HEK293 (cell line): ENCODE measurements around the gene PPFIA1.

Source experiments
- CTCF ChIA-PET: fragments of 350-600 bp; formaldehyde crosslinking; extraction: SDS; loops from one replicate; lab custom pipeline; 2021; ENCODE audit warnings: antibody characterized with exemption; lab: Yijun Ruan, JAX
- POLR2A ChIA-PET: fragments of 300-600 bp; formaldehyde crosslinking; extraction: SDS; loops from one replicate; lab custom pipeline; 2020; ENCODE audit warnings: antibody characterized with exemption, inconsistent platforms; lab: Yijun Ruan, JAX
- H3K27ac ChIP-seq: fragments of 200-500 bp; sonication (Bioruptor generic); 2 replicates; pipeline ENCODE4 v1.5.1; 2014; ENCODE audit warnings: low read depth, low read length, control low read depth, inconsistent platforms; ENCODE audit errors: extremely low read depth
- H3K36me3 ChIP-seq, 2 experiments: fragments of 200-500 bp in 1 of 2; sonication (Bioruptor generic) in 1 of 2; 1 replicate in 1 of 2; 2 replicates in 1 of 2; pipeline ENCODE4 v1.5.1; 2014 to 2017; ENCODE audit warnings: inconsistent platforms in 2 of 2, low read length in 2 of 2; ENCODE audit not compliant: control insufficient read depth in 2 of 2, insufficient read depth in 1 of 2
- H3K4me1 ChIP-seq: fragments of 200-500 bp; sonication (Bioruptor generic); 2 replicates; pipeline ENCODE4 v1.5.1; 2014; ENCODE audit warnings: mild to moderate bottlenecking, low read length, inconsistent platforms; ENCODE audit not compliant: control insufficient read depth, insufficient read depth
- H3K4me3 ChIP-seq: 2 replicates; pipeline ENCODE4 v1.5.1; 2011; ENCODE audit warnings: low read depth, mild to moderate bottlenecking, control low read depth, low read length, moderate library complexity
- H3K9me3 ChIP-seq: fragments of 200-500 bp; sonication (Bioruptor generic); 2 replicates; pipeline ENCODE4 v1.5.1; 2014; ENCODE audit warnings: low read depth, low read length, inconsistent platforms; ENCODE audit not compliant: control insufficient read depth, insufficient read depth
- BCL11A ChIP-seq: fragments of 450-650 bp; formaldehyde crosslinking; IDR thresholded peaks from 2 replicates; pipeline ENCODE4 v1.5.1; 2016; ENCODE audit warnings: low read depth, missing biosample characterization, missing genetic modification characterization
- KLF10 ChIP-seq: fragments of 450-650 bp; IDR thresholded peaks from 2 replicates; pipeline ENCODE4 v1.5.1; 2018; ENCODE audit warnings: missing biosample characterization, mild to moderate bottlenecking, missing genetic modification characterization
- MZF1 ChIP-seq: fragments of 450-650 bp; formaldehyde crosslinking; IDR thresholded peaks from 2 replicates; pipeline ENCODE4 v1.5.1; 2017; ENCODE audit warnings: missing biosample characterization, missing genetic modification characterization, borderline replicate concordance
- SCRT1 ChIP-seq: fragments of 450-650 bp; formaldehyde crosslinking; IDR thresholded peaks from 2 replicates; pipeline ENCODE4 v1.5.1; 2016; ENCODE audit warnings: missing biosample characterization, missing genetic modification characterization, borderline replicate concordance
- SCRT2 ChIP-seq: fragments of 450-650 bp; formaldehyde crosslinking; IDR thresholded peaks from 2 replicates; pipeline ENCODE4 v1.5.1; 2016; ENCODE audit warnings: missing biosample characterization, missing genetic modification characterization
- TCF7L2 ChIP-seq: IDR thresholded peaks from 2 replicates; pipeline ENCODE4 v1.6.1; 2011; ENCODE audit warnings: low read depth, mild to moderate bottlenecking, inconsistent platforms, low read length, moderate library complexity, borderline replicate concordance
- YY1 ChIP-seq: fragments of 450-650 bp; formaldehyde crosslinking; IDR thresholded peaks from 2 replicates; pipeline ENCODE4 v1.5.1; 2018; ENCODE audit warnings: missing biosample characterization, missing genetic modification characterization
- ZBTB17 ChIP-seq: fragments of 450-650 bp; formaldehyde crosslinking; IDR thresholded peaks from 2 replicates; pipeline ENCODE4 v1.5.1; 2016; ENCODE audit warnings: missing biosample characterization, missing genetic modification characterization
- ZBTB8A ChIP-seq: fragments of 450-650 bp; formaldehyde crosslinking; IDR thresholded peaks from 2 replicates; pipeline ENCODE4 v1.5.1; 2016; ENCODE audit warnings: missing biosample characterization, missing genetic modification characterization
- ZFHX2 ChIP-seq: fragments of 450-650 bp; formaldehyde crosslinking; conservative IDR thresholded peaks from 2 replicates; pipeline ENCODE4 v1.5.1; 2016; ENCODE audit warnings: missing biosample characterization, missing genetic modification characterization
- ZNF121 ChIP-seq: fragments of 450-650 bp; formaldehyde crosslinking; IDR thresholded peaks from 2 replicates; pipeline ENCODE4 v1.5.1; 2016; ENCODE audit warnings: missing biosample characterization, missing genetic modification characterization
- ZNF138 ChIP-seq: fragments of 450-650 bp; formaldehyde crosslinking; IDR thresholded peaks from 2 replicates; pipeline ENCODE4 v1.5.1; 2016; ENCODE audit warnings: missing biosample characterization, missing genetic modification characterization, borderline replicate concordance
- ZNF155 ChIP-seq: fragments of 450-650 bp; formaldehyde crosslinking; IDR thresholded peaks from 2 replicates; pipeline ENCODE4 v1.5.1; 2016; ENCODE audit warnings: missing biosample characterization, missing genetic modification characterization
- ZNF175 ChIP-seq: fragments of 450-650 bp; formaldehyde crosslinking; IDR thresholded peaks from 2 replicates; pipeline ENCODE4 v1.5.1; 2016; ENCODE audit warnings: missing biosample characterization, missing genetic modification characterization
- ZNF24 ChIP-seq: fragments of 450-650 bp; formaldehyde crosslinking; IDR thresholded peaks from 2 replicates; pipeline ENCODE4 v1.5.1; 2016; ENCODE audit warnings: missing biosample characterization, missing genetic modification characterization
- ZNF341 ChIP-seq: fragments of 450-650 bp; formaldehyde crosslinking; IDR thresholded peaks from 2 replicates; pipeline ENCODE4; 2016; ENCODE audit warnings: low read depth, missing biosample characterization, missing genetic modification characterization
- ZNF394 ChIP-seq: fragments of 450-650 bp; formaldehyde crosslinking; IDR thresholded peaks from 2 replicates; pipeline ENCODE4 v1.5.1; 2016; ENCODE audit warnings: missing biosample characterization, missing genetic modification characterization, mild to moderate bottlenecking, moderate library complexity, borderline replicate concordance
- ZNF404 ChIP-seq: fragments of 450-650 bp; formaldehyde crosslinking; IDR thresholded peaks from 2 replicates; pipeline ENCODE4 v1.5.1; 2017; ENCODE audit warnings: missing biosample characterization, missing genetic modification characterization
- ZNF423 ChIP-seq: fragments of 450-650 bp; formaldehyde crosslinking; IDR thresholded peaks from 2 replicates; pipeline ENCODE4 v1.5.1; 2016; ENCODE audit warnings: missing biosample characterization, missing genetic modification characterization
- ZNF548 ChIP-seq: fragments of 450-650 bp; formaldehyde crosslinking; IDR thresholded peaks from 2 replicates; pipeline ENCODE4 v1.5.1; 2016; ENCODE audit warnings: missing biosample characterization, missing genetic modification characterization
- ZNF610 ChIP-seq: fragments of 450-650 bp; formaldehyde crosslinking; IDR thresholded peaks from 2 replicates; pipeline ENCODE4 v1.5.1; 2016; ENCODE audit warnings: missing biosample characterization, missing genetic modification characterization, borderline replicate concordance
- ZNF629 ChIP-seq: fragments of 450-650 bp; formaldehyde crosslinking; IDR thresholded peaks from 2 replicates; pipeline ENCODE4 v1.5.1; 2017; ENCODE audit warnings: missing biosample characterization, missing genetic modification characterization
- ZNF664 ChIP-seq: fragments of 450-650 bp; formaldehyde crosslinking; IDR thresholded peaks from 2 replicates; pipeline ENCODE4 v1.5.1; 2016; ENCODE audit warnings: missing biosample characterization, missing genetic modification characterization
- ZNF677 ChIP-seq: fragments of 450-650 bp; IDR thresholded peaks from 2 replicates; pipeline ENCODE4 v1.5.0; 2018; ENCODE audit warnings: missing biosample characterization, mild to moderate bottlenecking, missing genetic modification characterization, moderate library complexity
- ZNF792 ChIP-seq: fragments of 450-650 bp; formaldehyde crosslinking; IDR thresholded peaks from 2 replicates; pipeline ENCODE4 v1.5.1; 2016; ENCODE audit warnings: missing biosample characterization, missing genetic modification characterization
- ZNF837 ChIP-seq: fragments of 450-650 bp; formaldehyde crosslinking; IDR thresholded peaks from 2 replicates; pipeline ENCODE4 v1.5.1; 2016; ENCODE audit warnings: missing biosample characterization, missing genetic modification characterization
- TF ChIP-seq, protein P1 (sequence below): fragments of 450-650 bp; formaldehyde crosslinking; IDR thresholded peaks from 2 replicates; pipeline ENCODE4 v1.5.1; 2016; ENCODE audit warnings: missing biosample characterization, missing genetic modification characterization
- TF ChIP-seq, protein P2 (sequence below): fragments of 450-650 bp; formaldehyde crosslinking; IDR thresholded peaks from 2 replicates; pipeline ENCODE4 v1.5.1; 2016; ENCODE audit warnings: missing biosample characterization, missing genetic modification characterization
- TF ChIP-seq, protein P3 (sequence below): fragments of 450-650 bp; formaldehyde crosslinking; IDR thresholded peaks from 2 replicates; pipeline ENCODE4 v1.5.1; 2016; ENCODE audit warnings: missing biosample characterization, missing genetic modification characterization
- TF ChIP-seq, protein P4 (sequence below): fragments of 450-650 bp; formaldehyde crosslinking; IDR thresholded peaks from 2 replicates; pipeline ENCODE4 v1.5.1; 2016; ENCODE audit warnings: missing biosample characterization, missing genetic modification characterization
- TF ChIP-seq, protein P5 (sequence below): fragments of 450-650 bp; formaldehyde crosslinking; IDR thresholded peaks from 2 replicates; pipeline ENCODE4 v1.5.1; 2016; ENCODE audit warnings: missing biosample characterization, missing genetic modification characterization

The PPFIA1 gene

DNA sequence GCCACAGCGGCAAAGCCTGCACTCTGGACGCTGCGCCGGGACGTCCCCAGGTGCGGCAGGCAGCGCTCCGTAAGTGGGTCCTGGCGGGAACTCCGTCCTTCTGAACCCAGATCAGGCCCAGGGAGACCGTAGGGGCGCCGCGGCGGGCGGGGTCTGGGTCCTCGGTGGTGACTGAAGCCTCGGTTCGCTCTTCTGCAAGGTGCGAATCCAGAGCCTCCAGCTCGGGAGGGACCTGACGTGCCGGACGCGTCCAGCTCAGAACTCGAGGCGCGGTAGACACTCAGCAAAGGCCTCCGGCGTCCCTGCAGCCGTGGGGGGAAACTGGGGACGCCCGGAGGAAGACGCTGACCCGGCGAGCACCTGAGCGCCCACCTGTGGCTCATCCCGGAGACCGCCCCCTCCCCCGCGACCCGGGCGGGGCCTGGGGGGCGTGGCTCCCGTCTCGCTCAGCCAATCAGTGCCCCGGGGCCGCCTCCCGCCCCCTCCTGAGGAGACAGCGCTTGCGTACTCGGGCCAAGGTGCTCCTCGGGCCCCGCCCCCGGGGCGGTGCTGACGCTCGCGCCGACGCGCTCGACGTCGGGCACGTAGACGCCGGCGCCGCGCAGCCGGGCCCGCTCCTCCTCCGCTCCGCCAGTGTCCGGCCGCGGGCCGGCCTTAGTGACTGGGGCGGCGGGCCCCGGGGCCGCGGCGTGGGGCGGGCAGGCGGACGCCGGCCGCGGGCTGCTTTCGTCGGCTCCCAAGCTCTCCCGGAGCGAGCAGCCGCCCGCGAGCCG, at the start of gene PPFIA1:
Gene PPFIA1 (plus strand): TSS at position 587 of the 773 bp plus-strand sequence. CDS start 1,483 bp downstream, outside the sequence.
- Histone ChIP-seq H3K9me3 (no peaks in the 10 kb centered on the region), H3K4me3 (peak within 1 kb of the TSS; percentile 88), H3K36me3 (peaks cover 4 to 35% of the 10 kb centered on the region in 2 experiments; a peak in 2 of 3 replicates), H3K27ac (peak within 1 kb of the TSS; percentile 86), H3K4me1 (no peaks in the 10 kb centered on the region)
- CTCF ChIA-PET, result interaction anchor here (0.7 kb wide), 1 partner anchor 312 kb away, joined by 3 read pairs; no protein-coding TSS in a partner anchor
- POLR2A ChIA-PET, result interaction anchor here (0.6 to 1.0 kb wide), 3 partner anchors 11 to 1182 kb away, joined by 3 to 6 read pairs (median 5); partner anchors contain the start of genes FADD and NADSYN1
- TF ChIP-seq TCF7L2, result no peak
- TF ChIP-seq, protein P1, sequence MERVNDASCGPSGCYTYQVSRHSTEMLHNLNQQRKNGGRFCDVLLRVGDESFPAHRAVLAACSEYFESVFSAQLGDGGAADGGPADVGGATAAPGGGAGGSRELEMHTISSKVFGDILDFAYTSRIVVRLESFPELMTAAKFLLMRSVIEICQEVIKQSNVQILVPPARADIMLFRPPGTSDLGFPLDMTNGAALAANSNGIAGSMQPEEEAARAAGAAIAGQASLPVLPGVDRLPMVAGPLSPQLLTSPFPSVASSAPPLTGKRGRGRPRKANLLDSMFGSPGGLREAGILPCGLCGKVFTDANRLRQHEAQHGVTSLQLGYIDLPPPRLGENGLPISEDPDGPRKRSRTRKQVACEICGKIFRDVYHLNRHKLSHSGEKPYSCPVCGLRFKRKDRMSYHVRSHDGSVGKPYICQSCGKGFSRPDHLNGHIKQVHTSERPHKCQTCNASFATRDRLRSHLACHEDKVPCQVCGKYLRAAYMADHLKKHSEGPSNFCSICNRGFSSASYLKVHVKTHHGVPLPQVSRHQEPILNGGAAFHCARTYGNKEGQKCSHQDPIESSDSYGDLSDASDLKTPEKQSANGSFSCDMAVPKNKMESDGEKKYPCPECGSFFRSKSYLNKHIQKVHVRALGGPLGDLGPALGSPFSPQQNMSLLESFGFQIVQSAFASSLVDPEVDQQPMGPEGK (tag by site-specific recombination), result peak; percentile 91
- TF ChIP-seq YY1 (tag by site-specific recombination), result no peak
- TF ChIP-seq ZNF792 (tag by site-specific recombination), result no peak
- peak; percentile 24; the same call in 1 of the 2 replicates for TF ChIP-seq ZNF394 (tag by site-specific recombination)
- TF ChIP-seq ZNF610, result 0 out of 2 replicates have a peak, but pooled peaks have one; percentile 21
- TF ChIP-seq ZNF664 (tag by site-specific recombination), result no peak
- TF ChIP-seq SCRT1 (tag by site-specific recombination), result peak; percentile 89
- TF ChIP-seq BCL11A (tag by site-specific recombination), result no peak
- TF ChIP-seq, protein P2, sequence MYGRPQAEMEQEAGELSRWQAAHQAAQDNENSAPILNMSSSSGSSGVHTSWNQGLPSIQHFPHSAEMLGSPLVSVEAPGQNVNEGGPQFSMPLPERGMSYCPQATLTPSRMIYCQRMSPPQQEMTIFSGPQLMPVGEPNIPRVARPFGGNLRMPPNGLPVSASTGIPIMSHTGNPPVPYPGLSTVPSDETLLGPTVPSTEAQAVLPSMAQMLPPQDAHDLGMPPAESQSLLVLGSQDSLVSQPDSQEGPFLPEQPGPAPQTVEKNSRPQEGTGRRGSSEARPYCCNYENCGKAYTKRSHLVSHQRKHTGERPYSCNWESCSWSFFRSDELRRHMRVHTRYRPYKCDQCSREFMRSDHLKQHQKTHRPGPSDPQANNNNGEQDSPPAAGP (tag by site-specific recombination), result 0 out of 2 replicates have a peak, but pooled peaks have one; percentile 39
- TF ChIP-seq ZNF24 (tag by site-specific recombination), result no peak
- peak; percentile 87 for TF ChIP-seq ZNF341 (tag by site-specific recombination)
- TF ChIP-seq ZNF837 (tag by site-specific recombination), result no peak
- TF ChIP-seq, protein P3, sequence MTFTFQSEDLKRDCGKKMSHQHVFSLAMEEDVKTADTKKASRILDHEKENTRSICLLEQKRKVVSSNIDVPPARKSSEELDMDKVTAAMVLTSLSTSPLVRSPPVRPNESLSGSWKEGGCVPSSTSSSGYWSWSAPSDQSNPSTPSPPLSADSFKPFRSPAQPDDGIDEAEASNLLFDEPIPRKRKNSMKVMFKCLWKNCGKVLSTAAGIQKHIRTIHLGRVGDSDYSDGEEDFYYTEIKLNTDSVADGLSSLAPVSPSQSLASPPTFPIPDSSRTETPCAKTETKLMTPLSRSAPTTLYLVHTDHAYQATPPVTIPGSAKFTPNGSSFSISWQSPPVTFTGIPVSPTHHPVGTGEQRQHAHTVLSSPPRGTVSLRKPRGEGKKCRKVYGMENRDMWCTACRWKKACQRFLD (tag by site-specific recombination), result no peak
- no peak for TF ChIP-seq ZNF404 (tag by site-specific recombination)
- TF ChIP-seq, protein P4, sequence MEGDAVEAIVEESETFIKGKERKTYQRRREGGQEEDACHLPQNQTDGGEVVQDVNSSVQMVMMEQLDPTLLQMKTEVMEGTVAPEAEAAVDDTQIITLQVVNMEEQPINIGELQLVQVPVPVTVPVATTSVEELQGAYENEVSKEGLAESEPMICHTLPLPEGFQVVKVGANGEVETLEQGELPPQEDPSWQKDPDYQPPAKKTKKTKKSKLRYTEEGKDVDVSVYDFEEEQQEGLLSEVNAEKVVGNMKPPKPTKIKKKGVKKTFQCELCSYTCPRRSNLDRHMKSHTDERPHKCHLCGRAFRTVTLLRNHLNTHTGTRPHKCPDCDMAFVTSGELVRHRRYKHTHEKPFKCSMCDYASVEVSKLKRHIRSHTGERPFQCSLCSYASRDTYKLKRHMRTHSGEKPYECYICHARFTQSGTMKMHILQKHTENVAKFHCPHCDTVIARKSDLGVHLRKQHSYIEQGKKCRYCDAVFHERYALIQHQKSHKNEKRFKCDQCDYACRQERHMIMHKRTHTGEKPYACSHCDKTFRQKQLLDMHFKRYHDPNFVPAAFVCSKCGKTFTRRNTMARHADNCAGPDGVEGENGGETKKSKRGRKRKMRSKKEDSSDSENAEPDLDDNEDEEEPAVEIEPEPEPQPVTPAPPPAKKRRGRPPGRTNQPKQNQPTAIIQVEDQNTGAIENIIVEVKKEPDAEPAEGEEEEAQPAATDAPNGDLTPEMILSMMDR (tag by site-specific recombination), result peak; percentile 46; the same call in 1 of the 2 replicates
- no peak for TF ChIP-seq ZNF155 (tag by site-specific recombination)
- TF ChIP-seq ZNF423 (tag by site-specific recombination), result no peak
- no peak for TF ChIP-seq ZNF121 (tag by site-specific recombination)
- TF ChIP-seq ZBTB17 (tag by site-specific recombination), result peak; percentile 81
- no peak for TF ChIP-seq ZNF175 (tag by site-specific recombination)
- TF ChIP-seq KLF10 (tag by site-specific recombination), result peak; percentile 97
- no peak for TF ChIP-seq ZBTB8A (tag by site-specific recombination)
- TF ChIP-seq ZNF677 (tag by site-specific recombination), result no peak
- 0 out of 2 replicates have a peak, but pooled peaks have one; percentile 6 for TF ChIP-seq ZNF629 (tag by site-specific recombination)
- TF ChIP-seq ZNF138 (tag by site-specific recombination), result no peak
- TF ChIP-seq MZF1 (tag by site-specific recombination), result no peak
- TF ChIP-seq, protein P5, sequence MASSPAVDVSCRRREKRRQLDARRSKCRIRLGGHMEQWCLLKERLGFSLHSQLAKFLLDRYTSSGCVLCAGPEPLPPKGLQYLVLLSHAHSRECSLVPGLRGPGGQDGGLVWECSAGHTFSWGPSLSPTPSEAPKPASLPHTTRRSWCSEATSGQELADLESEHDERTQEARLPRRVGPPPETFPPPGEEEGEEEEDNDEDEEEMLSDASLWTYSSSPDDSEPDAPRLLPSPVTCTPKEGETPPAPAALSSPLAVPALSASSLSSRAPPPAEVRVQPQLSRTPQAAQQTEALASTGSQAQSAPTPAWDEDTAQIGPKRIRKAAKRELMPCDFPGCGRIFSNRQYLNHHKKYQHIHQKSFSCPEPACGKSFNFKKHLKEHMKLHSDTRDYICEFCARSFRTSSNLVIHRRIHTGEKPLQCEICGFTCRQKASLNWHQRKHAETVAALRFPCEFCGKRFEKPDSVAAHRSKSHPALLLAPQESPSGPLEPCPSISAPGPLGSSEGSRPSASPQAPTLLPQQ (tag by site-specific recombination), result peak; percentile 72; the same call in 1 of the 2 replicates
- no peak for TF ChIP-seq ZNF548 (tag by site-specific recombination)
- peak; percentile 99 for TF ChIP-seq SCRT2
- TF ChIP-seq ZFHX2 (tag by site-specific recombination), result peak; percentile 69
